ENCODE data around the gene ALDH1L2. TPM values are rescaled to one million over a fixed set of nuclear protein-coding genes. Genes with fewer than 3 reads are reported as not detected.

ALDH1L2 gene
- total and polyA plus RNA-seq, 11 donors: 0.53 to 6.7 (median 2.0) TPM

- intact Hi-C loops (cut with DNase I): no loop called here
- WGBS, 4 donors: 10 to 16% (median 14%) methylated on average over 13 to 18 of the region's 18 CpGs
- Histone ChIP-seq H3K27me3 (peaks cover 0 to 5% (median 0%) of the 10 kb centered on the region in 9 donors), H3K9me3 (no peaks in the 10 kb centered on the region), H3K4me1 (peaks cover 0 to 18% (median 7%) of the 10 kb centered on the region in 12 donors), H3K4me3 (peak overlapping the region; percentile 37 to 69 (median 59)), H3K27ac (peak overlapping the region in 7 of 12 donors; percentile 35 to 70 (median 60)), H3K36me3 (no peaks in the 10 kb centered on the region)
- ATAC-seq (peak; percentile 56 to 77 (median 64)), DNase-seq (peak; percentile 28 to 72 (median 68))
- no peak for TF ChIP-seq POLR2A (IDR thresholded peaks at IDR 0.05)
- no peak for TF ChIP-seq CTCF (IDR thresholded peaks at IDR 0.05)
Measured at GRCh38 chr12:105083551-105084105, 630 bp downstream of the ALDH1L2 start.

GRCh38 chr12:105083031-105083430 is 1.2 kb downstream of the ALDH1L2 start:
- peaks cover 0 to 5% (median 0%) of the 10 kb centered on the region in 9 donors for H3K27me3 ChIP-seq
- no peak for TF ChIP-seq CTCF (IDR thresholded peaks at IDR 0.05)
- no peak for TF ChIP-seq POLR2A (IDR thresholded peaks at IDR 0.05)
- peak overlapping the region in 6 of 12 donors; percentile 58 to 69 (median 66) for H3K4me3 ChIP-seq
- no peak overlapping the region for H3K27ac ChIP-seq
- H3K4me1 ChIP-seq: peaks cover 0 to 18% (median 7%) of the 10 kb centered on the region in 12 donors
- no peaks in the 10 kb centered on the region for H3K36me3 ChIP-seq
- WGBS, 4 donors: 62 to 70% (median 67%) methylated on average over 5 of the region's 5 CpGs
- intact Hi-C loops (cut with DNase I): no loop called here
- DNase-seq (no peak), ATAC-seq (no peak)
- no peaks in the 10 kb centered on the region for H3K9me3 ChIP-seq

GRCh38 chr12:105078712-105079570 is 5.3 kb downstream of the ALDH1L2 start:
- no peak for DNase-seq
- no peak for ATAC-seq
- H3K36me3 ChIP-seq: no peaks in the 10 kb centered on the region
- TF ChIP-seq CTCF (IDR thresholded peaks at IDR 0.05) (no peak), POLR2A (IDR thresholded peaks at IDR 0.05) (no peak)
- no peak overlapping the region for H3K4me3 ChIP-seq
- intact Hi-C loops (cut with DNase I): no loop called here
- no peak overlapping the region for H3K27ac ChIP-seq
- H3K9me3 ChIP-seq: no peaks in the 10 kb centered on the region
- peaks cover 0 to 5% (median 0%) of the 10 kb centered on the region in 9 donors for H3K27me3 ChIP-seq
- peaks cover 0 to 11% (median 5%) of the 10 kb centered on the region in 12 donors for H3K4me1 ChIP-seq
- WGBS, 4 donors: 84 to 86% (median 86%) methylated on average over 11 of the region's 11 CpGs

- TF ChIP-seq POLR2A (IDR thresholded peaks at IDR 0.05) (no peak), CTCF (IDR thresholded peaks at IDR 0.05) (no peak)
- H3K27ac ChIP-seq: no peak overlapping the region
- peaks cover 0 to 9% (median 0%) of the 10 kb centered on the region in 9 donors for H3K36me3 ChIP-seq
- H3K9me3 ChIP-seq: no peaks in the 10 kb centered on the region
- no peak overlapping the region for H3K4me3 ChIP-seq
- peaks cover 0 to 2% (median 0%) of the 10 kb centered on the region in 9 donors for H3K27me3 ChIP-seq
- no peaks in the 10 kb centered on the region for H3K4me1 ChIP-seq
- peak in 2 of 4 donors; percentile 28 to 56 for ATAC-seq
- 84 to 91% (median 88%) methylated on average over 7 of the region's 7 CpGs for WGBS, 4 donors
- no peak for DNase-seq
- intact Hi-C loops (cut with DNase I): no loop called here
Measured at GRCh38 chr12:105077435-105077834, 6.8 kb downstream of the ALDH1L2 start.
